ENCODE measurements around the gene ARHGEF2. TPM values are rescaled to one million over a fixed set of nuclear protein-coding genes. Genes with fewer than 3 reads are reported as not detected.

ARHGEF2 gene
- total RNA-seq, 4 donors from 2014 or later = 13.7 to 42.1 (median 20.6) TPM

GRCh38 chr1:155967341-155968050 is 10.9 kb downstream of the ARHGEF2 start:
- H3K36me3 ChIP-seq = peaks cover 66% of the 10 kb centered on the region
- H3K27me3 ChIP-seq = no peaks in the 10 kb centered on the region
- no peak overlapping the region for H3K4me3 ChIP-seq
- no peaks in the 10 kb centered on the region for H3K9me3 ChIP-seq
- peak overlapping the region; percentile 63 for H3K27ac ChIP-seq
- 66% methylated on average over 13 of the region's 13 CpGs for WGBS
- H3K4me1 ChIP-seq = peaks cover 60% of the 10 kb centered on the region
- no peak for DNase-seq (ENCODE audit: low spot score in 2 of 2)
- TF ChIP-seq POLR2AphosphoS5 (IDR thresholded peaks at IDR 0.05) = no peak
- no peak for TF ChIP-seq EP300 (IDR thresholded peaks at IDR 0.05)
- no peak for TF ChIP-seq POLR2A (IDR thresholded peaks at IDR 0.05)
- TF ChIP-seq CTCF (IDR thresholded peaks at IDR 0.05) = no peak

GRCh38 chr1:155966750-155967149 is 11.6 kb downstream of the ARHGEF2 start:
- peak overlapping the region; percentile 1 for H3K27ac ChIP-seq
- H3K4me3 ChIP-seq = no peak overlapping the region
- peaks cover 60% of the 10 kb centered on the region for H3K4me1 ChIP-seq
- H3K27me3 ChIP-seq = no peaks in the 10 kb centered on the region
- no peaks in the 10 kb centered on the region for H3K9me3 ChIP-seq
- peaks cover 73% of the 10 kb centered on the region for H3K36me3 ChIP-seq
- TF ChIP-seq EP300 (IDR thresholded peaks at IDR 0.05) (no peak), CTCF (IDR thresholded peaks at IDR 0.05) (no peak), POLR2AphosphoS5 (IDR thresholded peaks at IDR 0.05) (no peak)
- 65% methylated on average over 7 of the region's 7 CpGs for WGBS
- DNase-seq (ENCODE audit: low spot score in 2 of 2) = no peak

- DNase-seq (ENCODE audit: low spot score in 2 of 2) = no peak
- Histone ChIP-seq H3K36me3 (peaks cover 79% of the 10 kb centered on the region), H3K27ac (peak overlapping the region; percentile 1), H3K4me1 (peaks cover 59% of the 10 kb centered on the region), H3K27me3 (no peaks in the 10 kb centered on the region), H3K4me3 (no peak overlapping the region), H3K9me3 (no peaks in the 10 kb centered on the region)
- no peak for TF ChIP-seq CTCF (IDR thresholded peaks at IDR 0.05)
- no peak for TF ChIP-seq POLR2AphosphoS5 (IDR thresholded peaks at IDR 0.05)
- TF ChIP-seq POLR2A (IDR thresholded peaks at IDR 0.05) = no peak
- TF ChIP-seq EP300 (IDR thresholded peaks at IDR 0.05) = no peak
- 83% methylated on average over 9 of the region's 9 CpGs for WGBS
Measured at GRCh38 chr1:155966135-155966534, 12.2 kb downstream of the ARHGEF2 start.

- Histone ChIP-seq H3K4me1 (peaks cover 40% of the 10 kb centered on the region), H3K36me3 (peaks cover 95% of the 10 kb centered on the region)
Measured at GRCh38 chr1:155964193-155964592, 14.2 kb downstream of the ARHGEF2 start.

More at GRCh38 chr1:155964193-155964592, 14.2 kb downstream of the ARHGEF2 start:
- WGBS = 86% methylated on average over 7 of the region's 7 CpGs
- H3K4me3 ChIP-seq = no peak overlapping the region
- H3K9me3 ChIP-seq = no peaks in the 10 kb centered on the region
- no peak for DNase-seq (ENCODE audit: low spot score in 2 of 2)
- no peak overlapping the region for H3K27ac ChIP-seq
- H3K27me3 ChIP-seq = no peaks in the 10 kb centered on the region
- TF ChIP-seq CTCF (IDR thresholded peaks at IDR 0.05) = no peak
- TF ChIP-seq EP300 (IDR thresholded peaks at IDR 0.05) = no peak
- no peak for TF ChIP-seq POLR2A (IDR thresholded peaks at IDR 0.05)
